Pons (tissue), 1 donor: ENCODE data around the gene VWA8.

Experiments used
- DNase-seq: peaks from one replicate; pipeline ENCODE4 v3.0.0-alpha.2; 2016; ENCODE audit warnings: low spot score

Gene VWA8

GRCh38 chr13:41614671-41615527 lies 346.0 kb downstream of the VWA8 start:
- DNase-seq = no peak

GRCh38 chr13:41613984-41614661 lies 346.8 kb downstream of the VWA8 start:
- peak; percentile 32 for DNase-seq

- no peak for DNase-seq
Observed at GRCh38 chr13:41613471-41613870, 347.4 kb downstream of the VWA8 start.

- peak; percentile 65 for DNase-seq
Observed at GRCh38 chr13:41611385-41611784, 349.5 kb downstream of the VWA8 start.

- DNase-seq = no peak
Observed at GRCh38 chr13:41610404-41610803, 350.5 kb downstream of the VWA8 start.

GRCh38 chr13:41609828-41610227 lies 351.1 kb downstream of the VWA8 start:
- DNase-seq = no peak

- no peak for DNase-seq
Observed at GRCh38 chr13:41608839-41609177, 352.1 kb downstream of the VWA8 start.

- no peak for DNase-seq
Observed at GRCh38 chr13:41608111-41608838, 352.6 kb downstream of the VWA8 start.

- DNase-seq = no peak
Observed at GRCh38 chr13:41606646-41607045, 354.3 kb downstream of the VWA8 start.

GRCh38 chr13:41605319-41606285 lies 355.3 kb downstream of the VWA8 start:
- no peak for DNase-seq

GRCh38 chr13:41603917-41604316 lies 357.0 kb downstream of the VWA8 start:
- no peak for DNase-seq

GRCh38 chr13:41601718-41602445 lies 359.0 kb downstream of the VWA8 start:
- DNase-seq = no peak

GRCh38 chr13:41599619-41600018 lies 361.3 kb downstream of the VWA8 start:
- no peak for DNase-seq

GRCh38 chr13:41597348-41598041 lies 363.4 kb downstream of the VWA8 start:
- DNase-seq = no peak

GRCh38 chr13:41596190-41596589 lies 364.7 kb downstream of the VWA8 start:
- no peak for DNase-seq

- no peak for DNase-seq
Observed at GRCh38 chr13:41595298-41595697, 365.6 kb downstream of the VWA8 start.

GRCh38 chr13:41590643-41591042 lies 370.3 kb downstream of the VWA8 start:
- no peak for DNase-seq

- DNase-seq = no peak
Observed at GRCh38 chr13:41590122-41590521, 370.8 kb downstream of the VWA8 start.

GRCh38 chr13:41589434-41589833 lies 371.5 kb downstream of the VWA8 start:
- no peak for DNase-seq

GRCh38 chr13:41588899-41589298 lies 372.0 kb downstream of the VWA8 start:
- no peak for DNase-seq
